HepG2 (cell line): ENCODE results near the gene RAPGEFL1. TPM values are rescaled to one million over a fixed set of nuclear protein-coding genes. Genes with fewer than 3 reads are reported as not detected.

Experiments used
- ASH2L ChIP-seq: fragments of 300-600, 200-600 bp; sonication (generic); IDR thresholded peaks from 2 replicates; pipeline ENCODE4 v1.7.0; 2017; ENCODE audit warnings: low read depth, mild to moderate bottlenecking, moderate library complexity, mixed read lengths, low read length; ENCODE audit not compliant: insufficient read length
- E2F1 ChIP-seq: sonication (generic); formaldehyde crosslinking; IDR thresholded peaks from 2 replicates; pipeline ENCODE4 v1.5.0; 2020; ENCODE audit warnings: missing genetic modification reagents
- GMEB1 ChIP-seq: sonication (generic); formaldehyde crosslinking; IDR thresholded peaks from 2 replicates; pipeline ENCODE4 v1.5.1; 2020; ENCODE audit warnings: missing genetic modification reagents, mild to moderate bottlenecking, borderline replicate concordance
- KDM2A ChIP-seq: sonication (generic); formaldehyde crosslinking; IDR thresholded peaks from 2 replicates; pipeline ENCODE4 v1.4.0; 2020; ENCODE audit warnings: low read depth, missing genetic modification reagents, borderline replicate concordance
- KDM5B ChIP-seq: sonication (generic); formaldehyde crosslinking; IDR thresholded peaks from 2 replicates; pipeline ENCODE4 v1.4.0; 2020; ENCODE audit warnings: missing genetic modification reagents, mild to moderate bottlenecking, borderline replicate concordance
- NFAT5 ChIP-seq: sonication (generic); formaldehyde crosslinking; IDR thresholded peaks from 2 replicates; pipeline ENCODE4 v1.4.0; 2020; ENCODE audit warnings: missing genetic modification reagents
- NFKBIZ ChIP-seq: IDR thresholded peaks from 2 replicates; pipeline ENCODE4 v1.6.1; 2018; ENCODE audit warnings: missing genetic modification reagents, missing compliant biosample characterization
- PHF5A ChIP-seq: IDR thresholded peaks from one replicate; pipeline ENCODE4 v1.6.1; 2018; ENCODE audit warnings: low read depth, missing genetic modification reagents; ENCODE audit not compliant: unreplicated experiment
- RFXAP ChIP-seq: sonication (generic); formaldehyde crosslinking; IDR thresholded peaks from 2 replicates; pipeline ENCODE4 v1.4.0; 2020; ENCODE audit warnings: missing genetic modification reagents, borderline replicate concordance
- RXRB ChIP-seq: IDR thresholded peaks from 2 replicates; pipeline ENCODE4 v1.6.1; 2016; ENCODE audit warnings: borderline replicate concordance, missing genetic modification reagents, missing compliant biosample characterization
- SNAI1 ChIP-seq: sonication (generic); formaldehyde crosslinking; IDR thresholded peaks from 2 replicates; pipeline ENCODE4 v1.5.0; 2020; ENCODE audit warnings: mild to moderate bottlenecking, missing genetic modification reagents, borderline replicate concordance
- ZBTB37 ChIP-seq: sonication (generic); formaldehyde crosslinking; IDR thresholded peaks from 2 replicates; pipeline ENCODE4 v1.4.0; 2020; ENCODE audit warnings: mild to moderate bottlenecking, missing genetic modification reagents
- ZNF382 ChIP-seq: sonication (generic); formaldehyde crosslinking; IDR thresholded peaks from 2 replicates; pipeline ENCODE4 v1.5.0; 2020; ENCODE audit warnings: missing genetic modification reagents, mild to moderate bottlenecking, borderline replicate concordance
- ZNF546 ChIP-seq: sonication (generic); formaldehyde crosslinking; conservative IDR thresholded peaks from 2 replicates; pipeline ENCODE4 v1.8.1; 2023; ENCODE audit warnings: mild to moderate bottlenecking, missing genetic modification reagents
- ZNF704 ChIP-seq: sonication (generic); formaldehyde crosslinking; IDR thresholded peaks from 2 replicates; pipeline ENCODE4 v1.8.1; 2023; ENCODE audit warnings: mild to moderate bottlenecking, inconsistent platforms, moderate library complexity, missing genetic modification reagents, borderline replicate concordance
- ZNF790 ChIP-seq: sonication (generic); formaldehyde crosslinking; IDR thresholded peaks from 2 replicates; pipeline ENCODE4 v1.8.0; 2022; ENCODE audit warnings: missing genetic modification reagents, mild to moderate bottlenecking, borderline replicate concordance
- polyA plus RNA-seq, 8 experiments: library from polyadenylated mRNA; depleted of rRNA in 3 of 8; stranded (reverse) in 7 of 8; unstranded in 1 of 8; fragments of >200 nt; fragmentation: Illumina TruSeq in 4 of 8; extraction: Trizol in 4 of 8; gene quantifications; 2 replicates each; pipeline versions ENCODE4 v1.2.1 to v1.2.3, GENCODE V29; 2011 to 2016; ENCODE audit warnings: low read depth in 4 of 8, missing spikeins in 1 of 8, mixed read lengths in 1 of 8; ENCODE audit not compliant: insufficient read depth in 1 of 8
- total RNA-seq, 5 experiments: library from RNA; depleted of rRNA; stranded (reverse); fragments of >200 nt; fragmentation: Illumina TruSeq; extraction: Trizol; gene quantifications; 2 replicates each; pipeline ENCODE4 v1.2.3, GENCODE V29; 2016; ENCODE audit warnings: low read depth in 1 of 5

RAPGEFL1 gene
- total and polyA plus RNA-seq, 2 of the 13 experiments (the other 11 are each of a cell fraction or from before 2014, with no cell fraction given): 4.5 to 7.8 TPM

GRCh38 chr17:40191237-40192208 is 14.3 kb downstream of the RAPGEFL1 start (continued):
- no peak; the same call in 1 of the 2 replicates for TF ChIP-seq GMEB1 (CRISPR knock-in tag)
- no peak for TF ChIP-seq ZBTB37 (CRISPR knock-in tag)
- TF ChIP-seq KDM5B (CRISPR knock-in tag): peak; percentile 59; the same call in 1 of the 2 replicates
- TF ChIP-seq ZNF546 (CRISPR knock-in tag): 0 out of 2 replicates have a peak, but pooled peaks have one; percentile 76
- peak; percentile 92 for TF ChIP-seq KDM2A (CRISPR knock-in tag)
- TF ChIP-seq NFAT5 (CRISPR knock-in tag): 0 out of 2 replicates have a peak, but pooled peaks have one; percentile 32
- TF ChIP-seq ZNF704 (CRISPR knock-in tag): no peak
- TF ChIP-seq RFXAP (CRISPR knock-in tag): no peak
- peak; percentile 45 for TF ChIP-seq ASH2L
- TF ChIP-seq E2F1 (CRISPR knock-in tag): no peak
- no peak for TF ChIP-seq ZNF790 (CRISPR knock-in tag)
- no peak for TF ChIP-seq PHF5A (CRISPR knock-in tag)
- TF ChIP-seq SNAI1 (CRISPR knock-in tag): no peak
- TF ChIP-seq RXRB (CRISPR knock-in tag): peak; percentile 32; the same call in 1 of the 2 replicates
- 0 out of 2 replicates have a peak, but pooled peaks have one; percentile 47 for TF ChIP-seq NFKBIZ (CRISPR knock-in tag)
- TF ChIP-seq ZNF382 (CRISPR knock-in tag): no peak
